ENCODE data around the gene KCNK7.
"Not testable (repeated sequence)": the region's sequence is repeated elsewhere in the genome, so short reads cannot be mapped to it uniquely, and the experiment has no call there.

KCNK7 gene, protein sequence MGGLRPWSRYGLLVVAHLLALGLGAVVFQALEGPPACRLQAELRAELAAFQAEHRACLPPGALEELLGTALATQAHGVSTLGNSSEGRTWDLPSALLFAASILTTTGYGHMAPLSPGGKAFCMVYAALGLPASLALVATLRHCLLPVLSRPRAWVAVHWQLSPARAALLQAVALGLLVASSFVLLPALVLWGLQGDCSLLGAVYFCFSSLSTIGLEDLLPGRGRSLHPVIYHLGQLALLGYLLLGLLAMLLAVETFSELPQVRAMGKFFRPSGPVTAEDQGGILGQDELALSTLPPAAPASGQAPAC

DNA sequence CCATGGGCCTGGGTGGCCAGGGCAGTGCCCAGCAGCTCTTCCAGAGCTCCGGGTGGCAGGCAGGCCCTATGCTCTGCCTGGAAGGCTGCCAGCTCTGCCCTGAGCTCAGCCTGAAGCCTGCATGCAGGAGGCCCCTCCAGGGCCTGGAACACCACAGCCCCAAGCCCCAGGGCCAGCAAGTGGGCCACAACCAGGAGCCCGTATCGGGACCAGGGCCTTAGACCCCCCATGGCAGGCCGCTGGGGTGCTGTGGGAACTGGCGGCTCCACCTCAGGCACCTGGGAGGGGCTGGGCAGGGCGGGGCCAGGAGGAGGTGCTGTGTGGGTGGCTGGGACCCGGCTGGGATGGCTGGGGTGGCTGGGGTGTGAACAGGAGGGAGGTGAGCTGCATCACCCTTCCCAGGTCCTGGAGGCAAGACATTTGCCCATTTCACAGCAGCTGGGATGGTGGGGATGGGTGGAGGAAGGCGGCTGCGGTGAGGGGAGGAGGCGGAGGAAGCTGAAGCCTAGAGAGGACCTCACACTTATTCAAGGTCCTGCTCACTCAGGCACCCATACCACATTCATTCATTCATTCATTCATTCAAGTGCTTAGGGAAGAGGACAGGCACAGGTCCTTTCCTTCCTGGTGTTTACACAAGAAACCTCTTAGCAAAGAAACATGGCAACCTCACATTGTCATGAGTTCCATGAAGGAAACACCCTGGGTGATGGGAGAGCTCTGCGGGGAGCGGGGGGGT is at the start of gene KCNK7:
Gene KCNK7 (minus strand): TSS at position 258 of the 739 bp plus-strand sequence. CDS start 28 bp downstream, at position 230.
- DNase-seq = peak; percentile 33

GRCh38 chr11:65644837-65645236 is 49.2 kb upstream of the KCNK7 start:
- no peak for DNase-seq

- peak; percentile 28 for DNase-seq
These were observed 48.4 kb upstream of the KCNK7 start for GRCh38 chr11:65643971-65644370.

DNA sequence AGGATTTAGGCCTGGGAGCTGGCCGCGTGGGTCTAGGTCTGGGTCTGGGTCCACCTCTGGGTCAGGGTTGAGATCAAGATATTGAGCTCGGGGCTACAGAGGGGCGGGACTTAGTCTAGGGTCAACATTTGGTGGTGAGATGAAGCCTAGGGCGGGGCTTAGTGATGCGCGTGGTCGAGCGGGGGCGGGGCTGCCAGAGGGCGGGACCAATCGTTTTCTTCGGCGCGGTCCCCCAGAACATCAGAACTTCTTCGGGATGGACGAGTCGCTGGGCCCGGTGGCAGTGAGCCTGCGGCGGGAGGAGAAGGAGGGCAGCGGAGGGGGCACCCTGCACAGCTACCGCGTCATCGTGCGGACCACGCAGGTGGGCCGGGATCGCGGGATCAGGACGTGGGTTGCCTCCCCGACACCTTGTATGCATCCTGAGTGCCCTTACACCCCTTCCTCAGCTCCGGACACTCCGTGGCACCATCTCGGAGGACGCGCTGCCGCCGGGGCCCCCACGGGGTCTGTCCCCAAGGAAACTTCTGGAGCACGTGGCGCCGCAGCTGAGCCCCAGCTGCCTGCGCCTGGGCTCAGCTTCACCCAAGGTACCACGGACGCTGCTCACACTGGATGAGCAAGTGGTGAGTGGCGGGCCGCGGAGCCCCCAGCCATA is 46.5 kb upstream of the KCNK7 start:
- DNase-seq = no peak

DNA sequence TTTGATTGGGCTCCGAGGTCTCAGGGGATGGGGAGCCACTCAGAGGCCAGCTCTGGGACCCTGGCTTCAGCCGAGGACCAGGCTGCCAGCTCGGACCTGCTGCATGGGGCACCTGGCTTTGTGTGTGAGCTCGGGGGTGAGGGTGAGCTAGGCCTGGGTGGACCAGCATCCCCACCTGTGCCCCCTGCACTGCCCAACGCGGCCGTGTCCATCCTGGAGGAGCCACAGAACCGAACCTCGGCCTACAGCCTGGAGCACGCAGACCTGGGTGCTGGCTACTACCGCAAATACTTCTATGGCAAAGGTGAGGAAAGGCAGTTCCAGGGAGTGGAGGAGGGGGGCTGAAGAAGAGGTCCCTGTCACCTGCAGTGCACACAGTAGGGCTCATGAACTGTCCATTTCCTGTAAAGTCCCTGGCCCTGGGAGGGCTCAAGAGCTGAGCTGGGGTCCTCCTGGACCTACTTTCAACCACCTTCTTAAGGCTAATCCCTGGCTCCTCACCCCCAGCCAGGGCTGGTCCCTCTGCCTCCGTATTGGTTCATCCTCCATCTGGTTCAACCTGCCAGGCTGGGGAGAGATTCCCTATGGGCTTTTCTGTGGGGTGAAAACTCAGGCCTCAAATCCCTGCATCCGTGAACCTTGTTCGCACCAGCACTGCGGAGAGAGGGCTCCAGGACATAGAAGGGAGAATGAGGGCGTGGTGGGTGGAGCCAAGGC is 45.9 kb upstream of the KCNK7 start:
- no peak for DNase-seq

- DNase-seq = no peak
These were observed 45.1 kb upstream of the KCNK7 start for GRCh38 chr11:65640483-65641296.

DNA sequence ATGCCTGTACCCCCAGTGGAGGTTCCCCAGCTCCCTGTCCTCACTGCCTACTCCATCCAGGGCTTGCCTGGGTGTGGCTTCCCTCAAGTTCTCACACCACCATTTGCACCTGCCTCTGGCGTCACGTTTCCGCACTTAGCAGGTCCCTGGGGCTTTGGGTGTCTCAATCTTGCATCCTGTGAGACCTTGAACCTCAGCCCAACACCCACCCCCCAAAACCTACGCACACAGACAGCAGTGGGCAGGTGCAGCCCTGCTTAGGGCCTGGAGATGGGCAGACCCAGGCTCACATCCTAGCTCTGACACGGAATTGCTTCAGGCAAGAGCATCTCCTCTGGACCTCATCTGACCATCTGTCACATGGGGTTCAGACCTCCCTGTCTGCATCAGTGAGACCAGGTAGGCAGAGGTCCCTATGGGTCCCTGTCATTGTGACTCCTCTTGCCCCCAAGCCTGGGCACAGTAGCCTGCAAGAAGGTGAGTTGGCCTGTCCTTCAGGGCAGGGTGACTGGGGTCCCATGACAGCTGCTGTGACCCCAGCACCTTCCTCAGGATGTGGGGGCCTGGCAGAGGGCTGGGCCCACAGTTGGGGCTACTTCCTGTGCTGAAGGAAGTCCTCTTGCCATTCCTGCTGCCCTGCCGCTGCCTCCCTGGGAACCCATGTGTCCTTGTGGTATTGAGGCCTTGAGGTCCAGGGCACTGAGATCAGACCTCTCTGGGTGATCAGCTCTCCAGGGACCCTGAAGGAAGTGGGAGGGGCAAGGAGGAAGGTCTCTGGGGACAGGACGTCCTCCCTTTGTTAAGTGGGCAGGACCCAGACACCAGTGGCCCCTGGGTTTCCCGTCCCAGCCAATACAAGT is 44.3 kb upstream of the KCNK7 start:
- peak; percentile 24 for DNase-seq

DNA sequence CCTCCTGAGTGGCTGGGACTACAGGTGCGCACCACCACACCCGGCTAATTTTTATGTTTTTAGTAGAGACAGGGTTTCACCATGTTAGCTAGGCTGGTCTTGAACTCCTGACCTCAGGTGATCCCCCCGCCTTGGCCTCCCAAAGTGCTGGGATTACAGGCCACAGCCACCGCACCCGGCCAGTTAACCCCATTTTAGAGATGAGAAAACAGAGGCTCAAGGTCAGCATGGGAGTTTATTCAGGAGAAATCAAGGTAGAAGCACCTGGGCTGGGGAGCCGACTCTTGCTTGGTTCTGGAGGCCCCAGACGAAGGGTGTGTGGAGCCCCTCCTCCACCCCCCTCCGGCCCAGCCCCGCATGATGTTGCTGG is 43.6 kb upstream of the KCNK7 start:
- not testable (repeated sequence) for DNase-seq

GRCh38 chr11:65637794-65638419 is 42.3 kb upstream of the KCNK7 start, which contains the start of gene SIPA1:
SIPA1 (plus strand) TSS chr11:65638101; CDS start chr11:65640922, 2,821 bp downstream.
- DNase-seq = peak; percentile 89

- DNase-seq = no peak
These were observed 41.5 kb upstream of the KCNK7 start for GRCh38 chr11:65637032-65637557.

DNA sequence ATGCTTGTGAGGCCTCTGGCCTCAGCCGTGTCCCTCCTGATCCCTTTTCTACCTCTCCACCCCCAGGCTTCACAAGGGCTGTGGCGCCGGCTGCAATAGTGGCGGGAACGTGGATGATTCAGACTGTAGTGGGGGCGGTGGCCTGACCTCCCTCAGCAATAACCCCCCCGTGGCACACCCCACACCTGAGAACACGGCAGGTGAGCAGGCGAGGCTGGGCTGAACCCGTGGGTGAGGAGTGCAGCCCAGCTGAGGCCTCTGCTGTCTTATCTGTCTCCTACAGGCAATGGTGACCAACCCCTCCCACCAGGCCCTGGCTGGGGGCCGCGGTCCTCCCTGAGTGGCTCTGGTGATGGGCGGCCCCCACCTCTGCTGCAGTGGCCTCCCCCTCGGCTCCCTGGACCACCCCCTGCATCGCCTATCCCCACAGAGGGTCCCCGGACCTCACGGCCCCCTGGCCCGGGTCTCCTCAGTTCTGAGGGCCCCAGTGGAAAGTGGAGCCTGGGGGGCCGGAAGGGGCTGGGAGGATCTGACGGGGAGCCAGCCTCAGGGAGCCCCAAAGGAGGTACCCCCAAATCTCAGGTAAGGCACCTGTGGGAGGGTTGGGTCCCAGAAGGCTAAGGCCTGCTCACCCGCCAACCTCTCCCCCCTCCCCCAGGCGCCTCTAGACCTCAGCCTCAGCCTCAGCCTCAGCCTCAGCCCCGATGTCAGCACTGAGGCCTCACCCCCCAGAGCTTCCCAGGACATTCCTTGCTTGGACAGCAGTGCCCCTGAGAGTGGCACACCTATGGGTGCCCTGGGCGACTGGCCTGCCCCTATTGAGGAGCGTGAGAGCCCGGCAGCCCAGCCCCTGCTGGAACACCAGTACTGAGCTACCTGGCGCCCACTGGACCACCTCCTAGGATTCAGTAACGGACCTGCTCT is 40.8 kb upstream of the KCNK7 start:
- DNase-seq = no peak

- no peak for DNase-seq
These were observed 39.5 kb upstream of the KCNK7 start for GRCh38 chr11:65634905-65635731.

DNA sequence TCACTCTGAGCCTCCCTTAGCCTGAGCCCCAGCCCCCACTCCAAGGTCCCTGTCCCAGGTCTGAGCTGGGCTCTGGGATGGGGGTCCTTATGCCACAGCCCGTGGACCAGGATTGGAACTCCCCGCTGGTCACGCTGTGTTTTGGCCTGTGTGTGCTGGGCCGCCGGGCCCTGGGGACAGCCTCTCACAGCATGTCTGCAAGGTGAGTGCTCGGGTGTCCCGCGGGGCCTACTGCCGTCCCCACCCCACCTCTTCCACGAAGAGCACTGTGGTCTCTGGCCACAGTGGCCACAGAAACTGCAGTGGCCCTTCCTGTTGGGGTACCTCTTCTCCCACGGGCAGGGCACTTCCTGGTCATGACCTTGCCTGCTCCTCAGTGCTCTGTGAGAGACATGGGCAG is 38.8 kb upstream of the KCNK7 start:
- no peak for DNase-seq

DNA sequence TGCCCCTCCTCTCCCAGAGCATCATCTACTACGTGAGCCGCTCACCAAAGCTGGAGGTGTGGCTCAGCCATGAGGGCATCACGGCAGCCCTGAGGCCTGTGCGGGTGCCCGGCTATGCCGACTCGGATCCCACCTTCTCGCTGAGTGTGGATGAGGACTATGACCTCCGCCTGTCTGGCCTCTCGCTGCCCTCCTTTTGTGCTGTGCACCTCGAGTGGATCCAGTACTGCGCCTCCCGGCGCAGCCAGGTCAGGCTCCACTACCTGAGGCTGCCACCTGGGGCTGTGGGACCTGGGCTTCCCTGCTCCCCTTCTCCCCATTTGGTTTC is 38.5 kb upstream of the KCNK7 start:
- no peak for DNase-seq

DNA sequence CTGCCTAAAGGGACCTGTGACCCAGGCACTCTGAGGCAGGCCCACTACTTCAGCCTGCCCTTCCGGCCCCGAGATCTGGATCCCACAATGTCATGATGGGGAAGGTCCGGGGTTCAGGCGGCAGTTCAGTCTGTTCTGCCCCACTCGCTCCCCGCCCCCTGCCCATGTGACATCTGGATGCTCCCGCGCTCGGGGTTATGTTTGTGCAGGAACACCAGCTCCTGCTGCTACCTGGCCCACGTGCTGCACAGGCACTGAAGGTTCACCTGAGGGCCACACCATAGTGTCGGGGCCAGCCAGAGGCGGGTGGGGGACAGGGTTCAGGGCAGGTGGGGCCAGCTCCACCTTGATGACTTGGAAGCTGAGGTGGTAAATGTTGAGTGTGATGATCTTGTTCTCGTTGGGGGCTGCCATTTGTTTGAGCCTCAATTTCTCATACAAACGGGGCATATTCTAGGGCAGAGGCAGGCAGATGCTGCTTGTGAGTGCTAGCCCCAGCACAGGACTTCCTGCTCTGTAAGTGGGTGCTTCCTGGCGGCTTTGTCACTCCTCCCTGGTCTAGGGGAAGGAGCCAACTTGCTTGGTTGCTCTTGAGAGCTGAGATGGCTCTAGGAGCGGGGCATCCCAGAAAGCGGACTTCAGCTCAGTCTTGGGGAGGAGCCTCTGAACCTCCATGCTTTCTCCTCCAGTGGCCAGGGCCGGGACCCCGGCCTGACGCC is 37.9 kb upstream of the KCNK7 start:
- DNase-seq = no peak

DNA sequence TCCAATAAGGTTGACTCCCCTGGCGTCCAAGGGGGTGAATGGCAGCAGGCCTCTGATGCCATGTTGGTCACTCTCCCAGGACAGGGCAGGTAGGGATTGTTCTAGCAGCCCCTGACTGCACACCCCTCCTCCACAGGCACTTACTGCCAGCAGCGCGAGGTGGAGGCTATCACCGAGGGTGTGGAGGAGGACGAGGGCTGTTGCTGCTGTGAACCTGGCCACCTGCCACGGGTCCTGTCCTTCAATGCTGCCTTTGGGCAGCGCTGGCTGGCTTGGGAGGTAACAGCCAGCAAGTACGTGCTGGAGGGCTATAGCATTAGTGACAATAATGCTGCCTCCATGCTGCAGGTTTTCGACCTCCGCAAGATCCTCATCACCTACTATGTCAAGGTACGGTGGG is 34.6 kb upstream of the KCNK7 start:
- no peak for DNase-seq

- no peak for DNase-seq
These were observed 34.0 kb upstream of the KCNK7 start for GRCh38 chr11:65629579-65629978.

DNA sequence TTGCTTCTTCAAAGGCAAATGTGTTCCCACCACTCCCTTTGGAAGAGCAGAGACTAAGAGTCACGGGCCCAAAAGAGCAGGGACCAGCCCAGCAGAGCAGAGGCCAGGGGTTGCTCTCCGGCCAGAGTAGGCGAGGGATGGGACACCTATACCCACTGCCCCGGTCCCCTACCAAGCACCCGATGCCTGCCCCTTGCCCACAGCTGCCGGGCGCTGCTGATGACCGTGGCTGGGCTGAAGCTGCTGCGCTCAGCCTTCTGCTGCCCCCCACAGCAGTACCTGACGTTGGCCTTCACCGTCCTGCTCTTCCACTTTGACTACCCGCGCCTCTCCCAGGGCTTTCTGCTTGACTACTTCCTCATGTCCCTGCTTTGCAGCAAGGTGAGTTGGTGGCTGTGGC is 31.6 kb upstream of the KCNK7 start:
- no peak for DNase-seq
